ENCODE measurements around the gene ARID4A. TPM values are rescaled to one million over a fixed set of nuclear protein-coding genes. Genes with fewer than 3 reads are reported as not detected.
"Not testable (repeated sequence)": the region's sequence is repeated elsewhere in the genome, so short reads cannot be mapped to it uniquely, and the experiment has no call there.

ARID4A gene, protein sequence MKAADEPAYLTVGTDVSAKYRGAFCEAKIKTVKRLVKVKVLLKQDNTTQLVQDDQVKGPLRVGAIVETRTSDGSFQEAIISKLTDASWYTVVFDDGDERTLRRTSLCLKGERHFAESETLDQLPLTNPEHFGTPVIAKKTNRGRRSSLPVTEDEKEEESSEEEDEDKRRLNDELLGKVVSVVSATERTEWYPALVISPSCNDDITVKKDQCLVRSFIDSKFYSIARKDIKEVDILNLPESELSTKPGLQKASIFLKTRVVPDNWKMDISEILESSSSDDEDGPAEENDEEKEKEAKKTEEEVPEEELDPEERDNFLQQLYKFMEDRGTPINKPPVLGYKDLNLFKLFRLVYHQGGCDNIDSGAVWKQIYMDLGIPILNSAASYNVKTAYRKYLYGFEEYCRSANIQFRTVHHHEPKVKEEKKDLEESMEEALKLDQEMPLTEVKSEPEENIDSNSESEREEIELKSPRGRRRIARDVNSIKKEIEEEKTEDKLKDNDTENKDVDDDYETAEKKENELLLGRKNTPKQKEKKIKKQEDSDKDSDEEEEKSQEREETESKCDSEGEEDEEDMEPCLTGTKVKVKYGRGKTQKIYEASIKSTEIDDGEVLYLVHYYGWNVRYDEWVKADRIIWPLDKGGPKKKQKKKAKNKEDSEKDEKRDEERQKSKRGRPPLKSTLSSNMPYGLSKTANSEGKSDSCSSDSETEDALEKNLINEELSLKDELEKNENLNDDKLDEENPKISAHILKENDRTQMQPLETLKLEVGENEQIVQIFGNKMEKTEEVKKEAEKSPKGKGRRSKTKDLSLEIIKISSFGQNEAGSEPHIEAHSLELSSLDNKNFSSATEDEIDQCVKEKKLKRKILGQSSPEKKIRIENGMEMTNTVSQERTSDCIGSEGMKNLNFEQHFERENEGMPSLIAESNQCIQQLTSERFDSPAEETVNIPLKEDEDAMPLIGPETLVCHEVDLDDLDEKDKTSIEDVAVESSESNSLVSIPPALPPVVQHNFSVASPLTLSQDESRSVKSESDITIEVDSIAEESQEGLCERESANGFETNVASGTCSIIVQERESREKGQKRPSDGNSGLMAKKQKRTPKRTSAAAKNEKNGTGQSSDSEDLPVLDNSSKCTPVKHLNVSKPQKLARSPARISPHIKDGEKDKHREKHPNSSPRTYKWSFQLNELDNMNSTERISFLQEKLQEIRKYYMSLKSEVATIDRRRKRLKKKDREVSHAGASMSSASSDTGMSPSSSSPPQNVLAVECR
- total RNA-seq = 10 to 100 TPM; 29.0 to 79.2 (median 73.3) TPM
- polyA plus RNA-seq = 10 to 100 TPM; 25.7 to 34.5 TPM
- total RNA-seq = 131 reads per million, percentile 89 among the genes with 10 or more reads in this experiment

DNA sequence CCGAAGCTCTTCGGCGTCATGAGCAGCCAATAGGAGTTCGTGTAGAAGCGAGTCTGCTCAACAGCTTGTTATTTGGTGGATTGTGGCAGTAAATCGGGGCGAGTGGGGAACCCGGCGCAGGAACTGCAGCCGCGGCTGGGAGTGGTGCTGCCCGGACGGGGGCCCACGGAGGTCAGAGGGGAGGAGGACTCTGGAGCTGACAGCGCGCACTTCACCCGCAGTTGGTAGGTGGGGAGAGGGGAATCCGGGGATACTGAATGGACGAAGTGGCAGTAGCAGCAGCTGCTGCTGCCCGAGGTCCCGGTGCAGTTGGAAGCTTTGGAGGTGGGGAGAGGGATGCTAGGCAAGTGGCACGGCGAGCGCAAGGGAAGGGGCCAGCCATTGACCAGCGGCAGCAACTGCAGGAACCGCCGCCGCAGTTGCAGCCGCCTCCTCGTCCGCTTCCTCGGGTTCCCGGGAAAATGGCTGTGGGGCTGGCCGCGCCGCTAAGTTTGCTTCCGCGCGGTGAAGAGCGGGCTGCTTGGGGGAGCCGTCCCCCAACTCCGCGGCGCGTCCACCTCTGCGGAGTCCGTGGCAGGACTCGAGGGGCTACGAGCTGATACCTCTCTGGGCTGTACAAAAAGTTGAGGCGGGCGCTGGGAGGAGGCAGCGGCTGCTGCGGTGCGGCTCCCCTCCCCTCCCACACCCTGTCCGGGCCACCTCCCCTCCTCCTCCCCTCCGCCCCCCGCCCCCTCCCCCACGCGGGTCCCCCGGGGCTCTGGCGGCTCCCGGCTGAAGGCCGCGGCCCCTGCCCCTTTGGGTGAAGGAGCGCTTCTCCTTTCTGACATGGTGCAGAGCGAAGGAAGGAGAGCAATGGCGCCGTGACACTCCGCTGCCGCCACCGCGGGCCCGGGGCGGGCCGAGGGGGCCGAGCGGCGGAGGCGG is at the start of gene ARID4A:
Gene ARID4A (plus strand): TSS at position 79 of the 924 bp plus-strand sequence. CDS start 1,300 bp downstream, outside the sequence.
- ATAC-seq = peak; percentile 1
- H3K36me3 ChIP-seq (ENCODE audit: control insufficient read depth in 2 of 3, insufficient read depth in 3 of 3, low read length in 3 of 3) = peaks cover 0 to 25% (median 2%) of the 10 kb centered on the region in 3 experiments
- peak within 1 kb of the TSS; percentile 94 for H3K27ac ChIP-seq (ENCODE audit: low read depth, low read length)
- Mint-ChIP-seq H3K4me1 (peaks cover 32 to 64% (median 56%) of the 10 kb centered on the region in 7 donors), H3K36me3 (peaks cover 0 to 28% (median 15%) of the 10 kb centered on the region in 5 donors), H3K4me3 (peak within 1 kb of the TSS in 7 of 10 donors; percentile 89 to 99 (median 97)), H3K27me3 (no peaks in the 10 kb centered on the region), H3K27ac (peak within 1 kb of the TSS in 6 of 9 donors; percentile 88 to 96 (median 94)), H3K9me3 (no peaks in the 10 kb centered on the region)
- intact Hi-C loops (cut with micrococcal nuclease) = loop anchor here (1.0 to 5.0 kb wide), 20 partner anchors 10 to 1950 kb away; partner anchors contain the start of genes DAAM1 (in 2 of the 2), KIAA0586 (in 2 of the 2), PSMA3 (in 2 of the 2) and TIMM9 (in 2 of the 2)
- ChIA-PET CTCF (interaction anchor here (0.7 to 0.9 kb wide), 4 partner anchors 9 to 129 kb away, joined by 3 to 4 read pairs (median 3); partner anchors contain the start of genes KIAA0586, TIMM9 and TOMM20L), POLR2A (interaction anchor here (0.6 to 5.5 kb wide), 43 partner anchors 7 to 1950 kb away, joined by 3 to 63 read pairs (median 4); partner anchors contain the start of genes ACTR10, DAAM1, JKAMP and KIAA0586)
- H3K9me3 ChIP-seq (ENCODE audit: control insufficient read depth in 2 of 3, low read length in 3 of 3) = no peaks in the 10 kb centered on the region
- H3K4me1 ChIP-seq (ENCODE audit: control insufficient read depth in 2 of 2, insufficient read depth in 2 of 2, low read length in 2 of 2) = peaks cover 17 to 23% of the 10 kb centered on the region in 2 donors
- no peaks in the 10 kb centered on the region for H3K27me3 ChIP-seq (ENCODE audit: control insufficient read depth in 2 of 2, insufficient read depth in 2 of 2, low read length in 2 of 2)
- H3K4me3 ChIP-seq (ENCODE audit: low read length) = peak within 1 kb of the TSS; percentile 91
- DNase-seq = peak in 8 of 9 donors; percentile 8 to 80 (median 34)

DNA sequence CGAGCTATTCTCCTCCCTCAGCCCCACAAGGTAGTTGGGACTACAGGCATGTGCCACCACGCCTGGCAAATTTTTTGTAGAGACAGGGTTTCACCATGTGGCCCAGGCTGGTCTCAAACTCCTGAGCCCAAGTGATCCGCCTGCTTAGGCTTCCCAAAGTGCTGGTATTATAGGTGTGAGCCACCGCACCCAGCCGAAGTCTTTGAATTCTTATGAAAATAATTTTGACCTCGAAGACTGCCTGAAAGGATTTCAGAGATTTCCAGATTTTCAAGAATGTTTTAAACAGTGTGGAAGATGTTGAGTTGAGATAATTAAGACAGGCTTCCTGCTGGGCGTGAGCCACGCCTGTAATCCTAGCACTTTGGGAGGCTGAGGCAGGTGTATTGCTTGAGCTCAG is 48.7 kb upstream of the ARID4A start:
- DNase-seq (no peak), ATAC-seq (no peak)
- peaks cover 0 to 47% (median 3%) of the 10 kb centered on the region in 3 experiments for H3K36me3 ChIP-seq (ENCODE audit: control insufficient read depth in 2 of 3, insufficient read depth in 3 of 3, low read length in 3 of 3)
- ChIA-PET CTCF (no interaction called here), POLR2A (interaction anchor here (0.7 to 1.0 kb wide), 2 partner anchors 147 to 937 kb away, joined by 3 to 4 read pairs; no protein-coding TSS in a partner anchor)
- H3K9me3 ChIP-seq (ENCODE audit: control insufficient read depth in 2 of 3, low read length in 3 of 3) = no peaks in the 10 kb centered on the region
- no peak overlapping the region for H3K27ac ChIP-seq (ENCODE audit: low read depth, low read length)
- peaks cover 17 to 19% of the 10 kb centered on the region in 2 donors for H3K4me1 ChIP-seq (ENCODE audit: control insufficient read depth in 2 of 2, insufficient read depth in 2 of 2, low read length in 2 of 2)
- Mint-ChIP-seq H3K4me1 (peaks cover 24 to 53% (median 49%) of the 10 kb centered on the region in 7 donors), H3K36me3 (peaks cover 4 to 37% (median 21%) of the 10 kb centered on the region in 5 donors), H3K27ac (peak overlapping the region in 2 of 9 donors; percentile 29 to 65), H3K27me3 (no peaks in the 10 kb centered on the region), H3K4me3 (no peak overlapping the region), H3K9me3 (peaks cover 0 to 3% (median 0%) of the 10 kb centered on the region in 11 donors)
- intact Hi-C loops (cut with micrococcal nuclease) = loop anchor here in 1 of 2 donors (5.0 to 10.0 kb wide), 3 partner anchors 33 to 1235 kb away; partner anchors contain the start of genes AP5M1, EXOC5, JKAMP and L3HYPDH
- H3K27me3 ChIP-seq (ENCODE audit: control insufficient read depth in 2 of 2, insufficient read depth in 2 of 2, low read length in 2 of 2) = no peaks in the 10 kb centered on the region
- H3K4me3 ChIP-seq (ENCODE audit: low read length) = no peak overlapping the region

DNA sequence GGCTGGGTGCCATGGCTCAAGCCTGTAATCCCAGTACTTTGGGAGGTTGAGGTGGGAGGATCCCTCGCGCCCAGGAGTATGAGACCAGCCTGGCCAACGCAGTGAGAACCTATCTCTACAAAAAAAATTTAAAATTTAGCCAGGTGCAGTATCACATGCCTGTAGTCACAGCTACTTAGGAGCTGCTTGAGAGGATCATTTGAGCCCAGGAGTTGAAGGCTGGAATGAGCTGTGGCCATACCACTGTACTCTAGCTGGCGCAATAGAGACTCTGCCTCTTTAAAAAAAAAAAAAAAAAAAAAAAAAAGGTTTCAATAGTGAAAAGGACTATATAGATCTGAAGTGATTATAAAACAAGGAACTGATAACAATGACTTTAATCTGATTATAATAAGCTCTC is 40.2 kb upstream of the ARID4A start:
- ChIA-PET POLR2A (interaction anchor here (0.6 to 2.4 kb wide), 5 partner anchors 10 to 40 kb away, joined by 3 to 11 read pairs (median 4); partner anchors contain the start of genes ARID4A and PSMA3), CTCF (no interaction called here)
- peaks cover 6 to 76% (median 20%) of the 10 kb centered on the region in 3 experiments for H3K36me3 ChIP-seq (ENCODE audit: control insufficient read depth in 2 of 3, insufficient read depth in 3 of 3, low read length in 3 of 3)
- intact Hi-C loops (cut with micrococcal nuclease) = no loop called here
- no peaks in the 10 kb centered on the region for H3K27me3 ChIP-seq (ENCODE audit: control insufficient read depth in 2 of 2, insufficient read depth in 2 of 2, low read length in 2 of 2)
- Mint-ChIP-seq H3K4me3 (no peak overlapping the region), H3K36me3 (peaks cover 5 to 23% (median 12%) of the 10 kb centered on the region in 5 donors), H3K27ac (peak overlapping the region in 1 of 9 donors; percentile 71), H3K27me3 (no peaks in the 10 kb centered on the region), H3K9me3 (no peaks in the 10 kb centered on the region), H3K4me1 (peaks cover 8 to 23% (median 16%) of the 10 kb centered on the region in 7 donors)
- ATAC-seq (no peak), DNase-seq (no peak)
- H3K4me3 ChIP-seq (ENCODE audit: low read length) = no peak overlapping the region
- peaks cover 0 to 2% of the 10 kb centered on the region in 2 donors for H3K4me1 ChIP-seq (ENCODE audit: control insufficient read depth in 2 of 2, insufficient read depth in 2 of 2, low read length in 2 of 2)
- H3K27ac ChIP-seq (ENCODE audit: low read depth, low read length) = no peak overlapping the region
- H3K9me3 ChIP-seq (ENCODE audit: control insufficient read depth in 2 of 3, low read length in 3 of 3) = no peaks in the 10 kb centered on the region

DNA sequence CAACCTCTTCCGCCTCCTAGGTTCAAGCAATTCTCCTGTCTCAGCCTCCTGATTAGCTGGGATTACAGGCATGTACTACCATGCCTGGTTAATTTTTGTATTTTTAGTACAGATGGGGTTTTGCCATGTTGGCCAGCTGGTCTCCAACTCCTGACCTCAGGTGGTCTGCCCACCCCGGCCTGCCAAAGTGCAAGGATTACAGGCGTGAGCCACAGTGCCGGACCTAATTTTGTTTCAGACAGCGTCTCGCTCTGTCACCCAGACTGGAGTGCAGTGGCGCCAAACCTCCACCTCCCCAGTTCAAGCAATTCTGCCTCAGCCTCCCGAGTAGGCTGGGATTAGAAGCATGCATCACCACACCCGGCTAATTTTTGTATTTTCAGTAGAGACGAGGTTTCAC is 36.4 kb upstream of the ARID4A start:
- DNase-seq; H3K27me3 Mint-ChIP-seq; H3K27me3 ChIP-seq (ENCODE audit: control insufficient read depth in 2 of 2, insufficient read depth in 2 of 2, low read length in 2 of 2); POLR2A ChIA-PET; H3K4me3 ChIP-seq (ENCODE audit: low read length); H3K4me3 Mint-ChIP-seq; CTCF ChIA-PET; ATAC-seq; H3K27ac ChIP-seq (ENCODE audit: low read depth, low read length); H3K9me3 Mint-ChIP-seq; H3K9me3 ChIP-seq (ENCODE audit: control insufficient read depth in 2 of 3, low read length in 3 of 3); intact Hi-C loops (cut with micrococcal nuclease); H3K4me1 ChIP-seq (ENCODE audit: control insufficient read depth in 2 of 2, insufficient read depth in 2 of 2, low read length in 2 of 2): not testable (repeated sequence)
- peaks cover 11 to 32% (median 25%) of the 10 kb centered on the region in 7 donors for H3K4me1 Mint-ChIP-seq
- peaks cover 5 to 34% (median 21%) of the 10 kb centered on the region in 5 donors for H3K36me3 Mint-ChIP-seq
- H3K27ac Mint-ChIP-seq = peak overlapping the region in 2 of 9 donors; percentile 41 to 61
- peaks cover 3 to 81% (median 30%) of the 10 kb centered on the region in 3 experiments for H3K36me3 ChIP-seq (ENCODE audit: control insufficient read depth in 2 of 3, insufficient read depth in 3 of 3, low read length in 3 of 3)

- H3K9me3 Mint-ChIP-seq = no peaks in the 10 kb centered on the region
Measured at GRCh38 chr14:58265401-58265800, 33.0 kb upstream of the ARID4A start.

More at GRCh38 chr14:58265401-58265800, 33.0 kb upstream of the ARID4A start:
- Histone ChIP-seq H3K27me3 (ENCODE audit: control insufficient read depth in 2 of 2, insufficient read depth in 2 of 2, low read length in 2 of 2) (no peaks in the 10 kb centered on the region), H3K27ac (ENCODE audit: low read depth, low read length) (no peak overlapping the region), H3K9me3 (ENCODE audit: control insufficient read depth in 2 of 3, low read length in 3 of 3) (no peaks in the 10 kb centered on the region), H3K4me1 (ENCODE audit: control insufficient read depth in 2 of 2, insufficient read depth in 2 of 2, low read length in 2 of 2) (no peaks in the 10 kb centered on the region), H3K36me3 (ENCODE audit: control insufficient read depth in 2 of 3, insufficient read depth in 3 of 3, low read length in 3 of 3) (peaks cover 11 to 84% (median 28%) of the 10 kb centered on the region in 3 experiments), H3K4me3 (ENCODE audit: low read length) (no peak overlapping the region)
- Mint-ChIP-seq H3K27me3 (no peaks in the 10 kb centered on the region), H3K4me3 (no peak overlapping the region), H3K4me1 (peaks cover under 1 to 23% (median 19%) of the 10 kb centered on the region in 7 donors), H3K36me3 (peaks cover 0 to 32% (median 15%) of the 10 kb centered on the region in 5 donors), H3K27ac (peak overlapping the region in 7 of 9 donors; percentile 9 to 79 (median 65))
- ATAC-seq = no peak
- DNase-seq = no peak
- CTCF ChIA-PET = no interaction called here
- intact Hi-C loops (cut with micrococcal nuclease) = loop anchor here in 1 of 2 donors (5.0 kb wide), 1 partner anchor 97 kb away; no protein-coding TSS in a partner anchor
- POLR2A ChIA-PET = interaction anchor here (3.3 kb wide), 1 partner anchor 33 kb away, joined by 11 read pairs; the partner anchor contains the start of gene ARID4A
